Hepatocyte (in vitro differentiated cells): ENCODE measurements around the gene VWA8. TPM values are rescaled to one million over a fixed set of nuclear protein-coding genes. Genes with fewer than 3 reads are reported as not detected.

ENCODE experiments used
- DNase-seq: peaks from one replicate; pipeline ENCODE4 v3.0.0-alpha.2; 2016; ENCODE audit warnings: low spot score
- H2AFZ ChIP-seq: fragments of 200-600 bp; sonication (generic); 2 replicates; pipeline ENCODE4 v1.6.0; 2016; ENCODE audit warnings: antibody characterized with exemption, mild to moderate bottlenecking
- H3K27ac ChIP-seq: fragments of 200-600 bp; sonication (generic); 2 replicates; pipeline ENCODE4 v1.5.1; 2016; ENCODE audit warnings: mild to moderate bottlenecking
- H3K27me3 ChIP-seq: fragments of 200-600 bp; sonication (generic); 2 replicates; pipeline ENCODE4 v1.6.1; 2016
- H3K36me3 ChIP-seq: fragments of 200-600 bp; sonication (generic); replicated peaks from 2 replicates; pipeline ENCODE4 v1.5.1; 2016; ENCODE audit warnings: low read depth; ENCODE audit not compliant: insufficient read depth
- H3K4me1 ChIP-seq: fragments of 200-600 bp; sonication (generic); 2 replicates; pipeline ENCODE4 v1.5.1; 2016; ENCODE audit warnings: mild to moderate bottlenecking, moderate library complexity; ENCODE audit not compliant: insufficient read depth
- H3K4me2 ChIP-seq: fragments of 200-600 bp; sonication (generic); 2 replicates; pipeline ENCODE4 v1.6.0; 2016
- H3K4me3 ChIP-seq: fragments of 200-600 bp; sonication (generic); 2 replicates; pipeline ENCODE4 v1.5.1; 2016; ENCODE audit warnings: mild to moderate bottlenecking
- H3K79me2 ChIP-seq: fragments of 200-600 bp; sonication (generic); 2 replicates; pipeline ENCODE4 v1.6.0; 2017; ENCODE audit warnings: mild to moderate bottlenecking
- H3K9me2 ChIP-seq: fragments of 200-600 bp; sonication (generic); replicated peaks from 2 replicates; pipeline ENCODE4 v1.6.0; 2017; ENCODE audit warnings: mild to moderate bottlenecking; ENCODE audit not compliant: insufficient read depth
- H3K9me3 ChIP-seq: fragments of 200-600 bp; sonication (generic); 2 replicates; pipeline ENCODE4 v1.5.1; 2016; ENCODE audit warnings: low read depth, mild to moderate bottlenecking
- H4K20me1 ChIP-seq: fragments of 200-600 bp; sonication (generic); 2 replicates; pipeline ENCODE4 v1.6.0; 2016; ENCODE audit warnings: mild to moderate bottlenecking; ENCODE audit not compliant: insufficient read depth, poor library complexity, severe bottlenecking
- CTCF ChIP-seq: fragments of 200-600 bp; sonication (generic); IDR thresholded peaks from 2 replicates; pipeline ENCODE4 v1.5.1; 2016; ENCODE audit warnings: antibody characterized with exemption, mild to moderate bottlenecking; ENCODE audit not compliant: poor library complexity
- EZH2 ChIP-seq: fragments of 200-600 bp; sonication (generic); IDR thresholded peaks from 2 replicates; pipeline ENCODE4 v1.6.1; 2016; ENCODE audit warnings: antibody characterized with exemption, mild to moderate bottlenecking, borderline replicate concordance
- EZH2phosphoT487 ChIP-seq: fragments of 200-600 bp; sonication (generic); IDR thresholded peaks from one replicate; pipeline ENCODE4 v1.6.1; 2018; ENCODE audit warnings: antibody characterized with exemption, mild to moderate bottlenecking, low read depth, moderate library complexity; ENCODE audit not compliant: unreplicated experiment, severe bottlenecking
- WGBS: methylation state at CpG from one replicate; pipeline ENCODE4 v1.1.6; 2016; ENCODE audit warnings: low lambda C conversion rate; ENCODE audit errors: missing lambda C conversion rate; 5-methylcytosine and 5-hydroxymethylcytosine counted together
- polyA plus RNA-seq: library from polyadenylated mRNA; unstranded; fragments of >200 nt; fragmentation: Nextera tagmentation; extraction: Ambion mirVana; gene quantifications from 2 replicates; pipeline ENCODE4 v1.2.1, GENCODE V29; 2016
- total RNA-seq: library from RNA; depleted of rRNA; stranded (reverse); fragments of >200 nt; gene quantifications from 2 replicates; pipeline ENCODE4 v1.2.3, GENCODE V29; 2014

The VWA8 gene
- total and polyA plus RNA-seq, 2 experiments from 2014 or later: 4.9 to 19.5 TPM

DNA sequence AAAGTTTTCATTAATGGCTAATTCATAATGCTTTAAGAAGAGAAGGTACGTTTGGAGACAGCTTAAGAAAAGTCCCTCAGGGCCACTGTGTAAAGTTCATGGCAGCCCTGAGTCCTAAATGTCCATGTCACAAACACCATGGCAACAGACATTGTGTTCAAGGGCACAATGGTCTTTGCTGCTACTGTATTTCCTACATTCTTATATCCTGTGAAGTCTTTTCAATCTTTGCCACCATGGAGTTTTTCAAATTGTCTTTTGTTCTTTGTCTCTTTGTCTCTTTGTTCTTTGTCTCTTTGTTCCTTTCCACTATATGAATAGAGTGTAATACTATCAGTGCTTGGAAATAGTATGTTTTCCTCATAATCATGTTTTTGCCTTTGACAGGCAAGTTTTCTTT lies 178.8 kb downstream of the VWA8 start:
- TF ChIP-seq EZH2 (no peak), EZH2phosphoT487 (no peak), CTCF (no peak)
- Histone ChIP-seq H3K4me2 (no peak overlapping the region), H3K79me2 (no peaks in the 10 kb centered on the region), H3K4me3 (no peak overlapping the region), H3K4me1 (peaks cover 6% of the 10 kb centered on the region), H4K20me1 (no peaks in the 10 kb centered on the region), H3K27ac (no peak overlapping the region), H3K9me2 (no peaks in the 10 kb centered on the region), H3K9me3 (no peaks in the 10 kb centered on the region), H2AFZ (no peak overlapping the region), H3K27me3 (no peaks in the 10 kb centered on the region), H3K36me3 (no peaks in the 10 kb centered on the region)
- no peak for DNase-seq
- 73% methylated on average over 1 of the region's 1 CpG for WGBS

DNA sequence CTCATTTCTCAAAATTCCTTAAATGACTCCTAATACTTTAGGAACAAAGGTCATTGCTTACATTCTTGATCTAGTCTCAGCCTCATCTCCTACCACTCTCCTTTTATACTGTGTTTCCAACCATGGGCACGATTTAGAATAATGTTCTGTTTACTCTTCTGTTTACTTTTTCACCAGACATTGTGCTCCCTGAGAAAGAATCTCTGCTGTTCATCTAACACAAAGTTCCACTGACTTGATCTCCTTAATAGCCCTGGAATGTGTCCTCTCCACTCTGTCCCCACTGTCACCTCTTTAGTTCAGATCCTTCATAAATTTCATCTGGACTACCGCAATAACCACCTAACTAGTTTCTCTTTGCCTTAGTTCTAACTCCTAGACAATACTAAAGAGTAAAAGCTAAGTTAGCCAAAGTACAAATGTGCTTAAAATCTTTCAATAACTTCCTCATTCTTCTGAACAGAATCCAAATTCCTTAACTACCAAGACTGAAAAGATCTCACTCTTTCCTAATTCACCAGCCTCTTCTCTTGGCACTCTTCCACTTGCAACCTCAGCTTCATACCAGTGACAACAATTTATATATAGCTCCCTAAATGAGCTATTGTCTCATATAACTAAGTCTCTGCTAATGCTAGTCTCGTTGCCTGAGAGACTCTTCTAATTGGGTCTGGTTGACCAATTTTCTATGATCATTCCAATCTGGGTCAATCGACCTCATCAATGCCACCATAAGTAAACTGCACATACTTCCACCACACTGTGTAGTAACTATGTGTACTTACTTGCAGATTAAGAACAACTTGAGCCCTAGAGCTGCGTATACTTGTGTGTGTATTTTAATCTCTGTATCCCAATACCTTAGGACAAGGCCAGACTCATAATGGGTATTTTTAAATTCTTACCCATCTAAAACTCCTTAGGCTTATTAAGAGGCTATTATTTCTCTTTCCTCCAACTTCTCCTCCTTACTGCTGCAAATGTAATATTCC lies 179.9 kb downstream of the VWA8 start:
- peaks cover 6% of the 10 kb centered on the region for H3K4me1 ChIP-seq
- H2AFZ ChIP-seq: no peak overlapping the region
- 66% methylated on average over 5 of the region's 5 CpGs for WGBS
- peak overlapping the region; percentile 39 for H3K27ac ChIP-seq
- no peaks in the 10 kb centered on the region for H3K9me3 ChIP-seq
- TF ChIP-seq EZH2: no peak
- TF ChIP-seq EZH2phosphoT487: no peak
- TF ChIP-seq CTCF: no peak
- H3K9me2 ChIP-seq: no peaks in the 10 kb centered on the region
- H3K4me3 ChIP-seq: no peak overlapping the region
- no peaks in the 10 kb centered on the region for H3K79me2 ChIP-seq
- H3K27me3 ChIP-seq: no peaks in the 10 kb centered on the region
- DNase-seq: no peak
- no peaks in the 10 kb centered on the region for H3K36me3 ChIP-seq
- peak overlapping the region; percentile 59 for H3K4me2 ChIP-seq
- no peaks in the 10 kb centered on the region for H4K20me1 ChIP-seq

GRCh38 chr13:41775251-41775650 lies 185.7 kb downstream of the VWA8 start:
- Histone ChIP-seq H3K27ac (no peak overlapping the region), H2AFZ (no peak overlapping the region), H3K4me1 (no peaks in the 10 kb centered on the region), H3K9me2 (no peaks in the 10 kb centered on the region), H3K79me2 (no peaks in the 10 kb centered on the region), H3K9me3 (no peaks in the 10 kb centered on the region), H3K27me3 (no peaks in the 10 kb centered on the region), H3K4me3 (no peak overlapping the region), H4K20me1 (no peaks in the 10 kb centered on the region), H3K4me2 (no peak overlapping the region), H3K36me3 (no peaks in the 10 kb centered on the region)
- TF ChIP-seq EZH2 (no peak), CTCF (no peak), EZH2phosphoT487 (no peak)
- no peak for DNase-seq
- WGBS: 93% methylated on average over 2 of the region's 2 CpGs
